Measurements from ENCODE around the gene ITGB5. TPM values are rescaled to one million over a fixed set of nuclear protein-coding genes. Genes with fewer than 3 reads are reported as not detected.

Gene ITGB5
- total RNA-seq, 1 experiment from 2014 or later: 132 TPM

- no TSS peak for BruUV-seq (replicated peaks)
- DNase-seq: peak; percentile 55 to 63
- Histone ChIP-seq H3K36me3 (ENCODE audit: control insufficient read depth, insufficient read depth, low read length) (peaks cover 4% of the 10 kb centered on the region), H3K4me1 (no peaks in the 10 kb centered on the region), H3K4me3 (ENCODE audit: low read depth, low read length) (no peak overlapping the region), H3K9me3 (no peaks in the 10 kb centered on the region), H3K27me3 (replicated peaks; ENCODE audit: control insufficient read depth, insufficient read depth, low read length) (no peaks in the 10 kb centered on the region)
- ChIA-PET CTCF (no interaction called here), POLR2A (no interaction called here)
- intact Hi-C loops (cut with micrococcal nuclease; ENCODE audit: unreplicated experiment): no loop called here
- Mint-ChIP-seq H3K27me3 (ENCODE audit: insufficient read depth, unreplicated experiment) (no peaks in the 10 kb centered on the region), H3K4me3 (ENCODE audit: unreplicated experiment) (no peak overlapping the region), H3K36me3 (ENCODE audit: insufficient read depth, unreplicated experiment) (peaks cover 30% of the 10 kb centered on the region), H3K27ac (ENCODE audit: unreplicated experiment) (no peak overlapping the region), H3K4me1 (ENCODE audit: low read depth, unreplicated experiment) (no peaks in the 10 kb centered on the region), H3K9me3 (ENCODE audit: unreplicated experiment) (no peaks in the 10 kb centered on the region)
- peak; percentile 26 to 57 for TF ChIP-seq CTCF (IDR thresholded peaks at IDR 0.05; ENCODE audit: insufficient read depth in 1 of 2, low read depth in 1 of 2, low read length in 1 of 2, severe bottlenecking in 1 of 2, unreplicated experiment in 1 of 2)
Measured at GRCh38 chr3:124768812-124769211, 118.4 kb downstream of the ITGB5 start.

- no peak for DNase-seq
- no TSS peak for BruUV-seq (replicated peaks)
- no peak for TF ChIP-seq CTCF (IDR thresholded peaks at IDR 0.05; ENCODE audit: insufficient read depth in 1 of 2, low read depth in 1 of 2, low read length in 1 of 2, severe bottlenecking in 1 of 2, unreplicated experiment in 1 of 2)
- Histone ChIP-seq H3K9me3 (no peaks in the 10 kb centered on the region), H3K27me3 (replicated peaks; ENCODE audit: control insufficient read depth, insufficient read depth, low read length) (no peaks in the 10 kb centered on the region), H3K4me3 (ENCODE audit: low read depth, low read length) (no peak overlapping the region), H3K36me3 (ENCODE audit: control insufficient read depth, insufficient read depth, low read length) (peaks cover 7% of the 10 kb centered on the region), H3K4me1 (no peaks in the 10 kb centered on the region)
- H3K9me3 Mint-ChIP-seq (ENCODE audit: unreplicated experiment): no peaks in the 10 kb centered on the region
- H3K4me1 Mint-ChIP-seq (ENCODE audit: low read depth, unreplicated experiment): peaks cover 3% of the 10 kb centered on the region
- H3K36me3 Mint-ChIP-seq (ENCODE audit: insufficient read depth, unreplicated experiment): peaks cover 32% of the 10 kb centered on the region
- CTCF ChIA-PET: interaction anchor here (1.1 kb wide), 1 partner anchor 133 kb away, joined by 4 read pairs; no protein-coding TSS in a partner anchor
- no peak overlapping the region for H3K4me3 Mint-ChIP-seq (ENCODE audit: unreplicated experiment)
- H3K27me3 Mint-ChIP-seq (ENCODE audit: insufficient read depth, unreplicated experiment): no peaks in the 10 kb centered on the region
- POLR2A ChIA-PET: no interaction called here
- no peak overlapping the region for H3K27ac Mint-ChIP-seq (ENCODE audit: unreplicated experiment)
- intact Hi-C loops (cut with micrococcal nuclease; ENCODE audit: unreplicated experiment): no loop called here
Measured at GRCh38 chr3:124767691-124768090, 119.5 kb downstream of the ITGB5 start.

DNA sequence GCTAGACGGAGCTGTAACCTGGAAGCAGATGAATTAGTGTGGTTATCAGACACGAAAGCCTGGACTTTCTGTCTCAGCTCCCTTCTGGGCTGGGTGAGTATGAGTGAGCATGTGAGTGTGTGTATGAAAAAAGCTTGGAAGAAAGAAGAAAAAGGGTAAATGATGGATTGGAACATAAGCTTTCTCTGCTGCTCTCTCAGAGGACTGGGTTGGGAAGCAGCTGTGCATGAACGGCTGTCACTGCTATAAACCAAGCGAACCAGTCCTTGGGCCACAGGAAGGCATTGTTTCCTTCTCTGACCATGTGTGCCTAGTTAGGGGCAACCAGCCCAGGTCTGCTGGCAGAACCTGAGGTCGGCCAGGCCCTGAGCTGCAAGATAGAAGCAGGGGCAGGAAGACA is 119.9 kb downstream of the ITGB5 start:
- Histone ChIP-seq H3K4me3 (ENCODE audit: low read depth, low read length) (no peak overlapping the region), H3K4me1 (peaks cover under 1% of the 10 kb centered on the region; the same call in 1 of the 2 replicates), H3K9me3 (no peaks in the 10 kb centered on the region), H3K27me3 (replicated peaks; ENCODE audit: control insufficient read depth, insufficient read depth, low read length) (no peaks in the 10 kb centered on the region), H3K36me3 (ENCODE audit: control insufficient read depth, insufficient read depth, low read length) (peaks cover 6% of the 10 kb centered on the region)
- Mint-ChIP-seq H3K4me1 (ENCODE audit: low read depth, unreplicated experiment) (peaks cover 7% of the 10 kb centered on the region), H3K9me3 (ENCODE audit: unreplicated experiment) (no peaks in the 10 kb centered on the region), H3K36me3 (ENCODE audit: insufficient read depth, unreplicated experiment) (peaks cover 35% of the 10 kb centered on the region), H3K27me3 (ENCODE audit: insufficient read depth, unreplicated experiment) (no peaks in the 10 kb centered on the region), H3K27ac (ENCODE audit: unreplicated experiment) (no peak overlapping the region), H3K4me3 (ENCODE audit: unreplicated experiment) (no peak overlapping the region)
- intact Hi-C loops (cut with micrococcal nuclease; ENCODE audit: unreplicated experiment): no loop called here
- no TSS peak for BruUV-seq (replicated peaks)
- DNase-seq: no peak
- TF ChIP-seq CTCF (IDR thresholded peaks at IDR 0.05; ENCODE audit: insufficient read depth in 1 of 2, low read depth in 1 of 2, low read length in 1 of 2, severe bottlenecking in 1 of 2, unreplicated experiment in 1 of 2): no peak
- CTCF ChIA-PET: interaction anchor here (1.1 kb wide), 1 partner anchor 134 kb away, joined by 4 read pairs; no protein-coding TSS in a partner anchor
- POLR2A ChIA-PET: no interaction called here

All from Caco-2 (cell line).